NCI-H69 (cell line): ENCODE measurements around the gene C10orf67.

Experiments used
- DNase-seq: peaks from one replicate; lab custom pipeline; 2025; lab: John Stamatoyannopoulos, UW

Gene C10orf67

GRCh38 chr10:23171232-23171876 lies 173.2 kb downstream of the C10orf67 start:
- DNase-seq: no peak

GRCh38 chr10:23158370-23158769 lies 186.2 kb downstream of the C10orf67 start:
- peak; percentile 43 for DNase-seq

- DNase-seq: peak; percentile 32
Observed at GRCh38 chr10:23157691-23158369, 186.8 kb downstream of the C10orf67 start.

GRCh38 chr10:23157239-23157681 lies 187.3 kb downstream of the C10orf67 start:
- no peak for DNase-seq

GRCh38 chr10:23156447-23157150 lies 188.0 kb downstream of the C10orf67 start:
- no peak for DNase-seq

GRCh38 chr10:23155169-23155568 lies 189.4 kb downstream of the C10orf67 start:
- DNase-seq: no peak
